ENCODE measurements around the gene MTARC2. TPM values are rescaled to one million over a fixed set of nuclear protein-coding genes. Genes with fewer than 3 reads are reported as not detected.
A peak's percentile ranks its signal among the peaks of the same experiment; 100 is the strongest.

MTARC2 gene
- total and polyA plus RNA-seq, 2 of the 13 experiments (the other 11 are each of a cell fraction or from before 2014, with no cell fraction given) = 8.5 to 10.1 TPM

GRCh38 chr1:220734571-220735326, 13.4 kb upstream of the MTARC2 start (continued):
- TF ChIP-seq CTCF (CRISPR knock-in tag; IDR thresholded peaks at IDR 0.05) = no peak
- no peak for TF ChIP-seq ZNF703 (CRISPR knock-in tag; IDR thresholded peaks at IDR 0.05; ENCODE audit: borderline replicate concordance)
- no peak for TF ChIP-seq HDAC2 (CRISPR knock-in tag; IDR thresholded peaks at IDR 0.05)
- no peak for TF ChIP-seq SRF (IDR thresholded peaks at IDR 0.05; ENCODE audit: low read depth, low read length)
- TF ChIP-seq RAD21 (CRISPR knock-in tag; IDR thresholded peaks at IDR 0.05) = no peak
- TF ChIP-seq, protein P1, sequence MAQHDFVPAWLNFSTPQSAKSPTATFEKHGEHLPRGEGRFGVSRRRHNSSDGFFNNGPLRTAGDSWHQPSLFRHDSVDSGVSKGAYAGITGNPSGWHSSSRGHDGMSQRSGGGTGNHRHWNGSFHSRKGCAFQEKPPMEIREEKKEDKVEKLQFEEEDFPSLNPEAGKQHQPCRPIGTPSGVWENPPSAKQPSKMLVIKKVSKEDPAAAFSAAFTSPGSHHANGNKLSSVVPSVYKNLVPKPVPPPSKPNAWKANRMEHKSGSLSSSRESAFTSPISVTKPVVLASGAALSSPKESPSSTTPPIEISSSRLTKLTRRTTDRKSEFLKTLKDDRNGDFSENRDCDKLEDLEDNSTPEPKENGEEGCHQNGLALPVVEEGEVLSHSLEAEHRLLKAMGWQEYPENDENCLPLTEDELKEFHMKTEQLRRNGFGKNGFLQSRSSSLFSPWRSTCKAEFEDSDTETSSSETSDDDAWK (CRISPR knock-in tag; IDR thresholded peaks at IDR 0.05) = no peak
- no peak for TF ChIP-seq ZFP36L1 (CRISPR knock-in tag; IDR thresholded peaks at IDR 0.05)
- TF ChIP-seq GLMP (CRISPR knock-in tag; IDR thresholded peaks at IDR 0.05; ENCODE audit: borderline replicate concordance) = no peak
- TF ChIP-seq ZNF235 (CRISPR knock-in tag; IDR thresholded peaks at IDR 0.05; ENCODE audit: borderline replicate concordance) = no peak
- no peak for TF ChIP-seq AHR (CRISPR knock-in tag; IDR thresholded peaks at IDR 0.05)
- TF ChIP-seq MLX (CRISPR knock-in tag; IDR thresholded peaks at IDR 0.05) = no peak
- no peak for TF ChIP-seq ZNF230 (CRISPR knock-in tag; IDR thresholded peaks at IDR 0.05)
- TF ChIP-seq ZNF670 (CRISPR knock-in tag; IDR thresholded peaks at IDR 0.05; ENCODE audit: borderline replicate concordance) = no peak
- TF ChIP-seq ZNF607 (CRISPR knock-in tag; IDR thresholded peaks at IDR 0.05; ENCODE audit: borderline replicate concordance) = no peak
- no peak for TF ChIP-seq STAG1 (CRISPR knock-in tag; IDR thresholded peaks at IDR 0.05)
- TF ChIP-seq KLF11 (CRISPR knock-in tag; IDR thresholded peaks at IDR 0.05) = no peak
- TF ChIP-seq MXD3 (CRISPR knock-in tag; IDR thresholded peaks at IDR 0.05) = no peak
- TF ChIP-seq YEATS4 (CRISPR knock-in tag; IDR thresholded peaks at IDR 0.05; ENCODE audit: borderline replicate concordance) = no peak
- TF ChIP-seq FOSL2 (CRISPR knock-in tag; IDR thresholded peaks at IDR 0.05) = peak; percentile 86
- no peak for TF ChIP-seq ZNF274 (CRISPR knock-in tag; IDR thresholded peaks at IDR 0.05)
- no peak for TF ChIP-seq ZFYVE20 (CRISPR knock-in tag; IDR thresholded peaks at IDR 0.05; ENCODE audit: borderline replicate concordance, low read depth)
- TF ChIP-seq PHF20 (CRISPR knock-in tag; IDR thresholded peaks at IDR 0.05) = no peak
- TF ChIP-seq ZNF414 (CRISPR knock-in tag; IDR thresholded peaks at IDR 0.05) = no peak
- TF ChIP-seq ZNF782 (CRISPR knock-in tag; IDR thresholded peaks at IDR 0.05; ENCODE audit: borderline replicate concordance) = no peak
- TF ChIP-seq, protein P2, sequence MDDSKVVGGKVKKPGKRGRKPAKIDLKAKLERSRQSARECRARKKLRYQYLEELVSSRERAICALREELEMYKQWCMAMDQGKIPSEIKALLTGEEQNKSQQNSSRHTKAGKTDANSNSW (CRISPR knock-in tag; IDR thresholded peaks at IDR 0.05; ENCODE audit: borderline replicate concordance) = no peak

Data from HepG2 (cell line).